Dermis blood vessel endothelial cell (primary cell): ENCODE measurements around the gene XXYLT1. TPM values are rescaled to one million over a fixed set of nuclear protein-coding genes. Genes with fewer than 3 reads are reported as not detected.

Experiments
- DNase-seq: peaks from one replicate; pipeline ENCODE4 v3.0.0; 2010
- total RNA-seq: library from RNA; depleted of rRNA; stranded (reverse); fragments of >200 nt; gene quantifications from 2 replicates; pipeline ENCODE4 v1.2.3, GENCODE V29; 2014

Gene XXYLT1
- total RNA-seq, 1 donor from 2014 or later: 35.7 TPM

DNA sequence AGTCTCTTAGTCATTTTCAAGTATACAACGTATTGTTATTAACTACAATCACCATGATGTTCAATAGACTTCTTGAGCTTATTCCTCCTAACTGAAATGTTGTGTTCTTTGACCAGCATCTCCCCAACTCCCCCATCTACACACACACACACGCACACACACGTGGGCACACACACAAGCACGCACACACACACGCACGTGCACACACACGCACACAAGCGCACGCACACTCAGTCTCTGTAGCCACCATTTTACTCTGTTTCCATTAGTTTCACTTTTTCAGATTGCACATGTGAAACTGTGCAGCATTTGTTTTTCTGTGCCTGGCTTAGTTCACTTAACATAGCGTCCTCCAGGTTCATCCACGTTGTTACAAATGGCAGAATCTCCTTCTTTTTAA lies 247.0 kb downstream of the XXYLT1 start:
- no peak for DNase-seq

DNA sequence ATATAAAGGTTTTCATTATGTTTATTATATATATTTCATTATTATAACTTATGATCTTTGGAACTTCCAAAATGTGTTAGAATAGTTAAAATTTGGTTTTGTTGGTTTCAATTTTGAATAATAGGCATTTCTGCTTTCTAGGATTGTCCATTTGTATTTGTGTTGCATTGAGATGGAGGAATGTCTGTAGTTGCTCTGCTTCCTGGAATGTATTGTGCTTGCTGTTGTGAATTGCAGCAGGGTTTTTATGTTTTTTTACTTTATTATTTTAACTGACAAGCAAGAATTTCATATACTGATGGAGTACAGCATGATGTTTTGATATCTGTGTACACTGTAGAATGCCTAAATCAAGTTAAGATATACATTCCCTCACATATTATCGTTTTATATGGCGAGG lies 247.4 kb downstream of the XXYLT1 start:
- DNase-seq: no peak

DNA sequence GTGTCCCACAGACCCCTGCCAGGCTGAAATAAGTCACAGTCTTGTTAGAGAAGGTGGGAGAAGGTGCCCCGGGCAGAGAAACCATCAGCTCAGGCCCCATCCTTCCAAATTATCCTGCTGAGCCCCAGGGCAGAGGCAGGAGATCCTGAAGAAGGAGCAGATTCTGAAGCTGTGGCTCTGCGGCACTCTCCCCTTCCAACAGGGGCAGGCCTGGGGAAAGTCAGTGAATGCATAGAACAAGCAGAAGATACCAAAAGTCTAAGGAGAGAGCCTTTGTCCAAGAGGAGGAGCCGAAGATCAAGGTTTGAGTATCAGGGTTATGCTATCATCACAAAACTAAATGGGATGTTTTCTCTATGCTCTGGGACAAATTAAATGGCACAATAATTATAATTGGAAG lies 249.3 kb downstream of the XXYLT1 start:
- peak; percentile 26 for DNase-seq

DNA sequence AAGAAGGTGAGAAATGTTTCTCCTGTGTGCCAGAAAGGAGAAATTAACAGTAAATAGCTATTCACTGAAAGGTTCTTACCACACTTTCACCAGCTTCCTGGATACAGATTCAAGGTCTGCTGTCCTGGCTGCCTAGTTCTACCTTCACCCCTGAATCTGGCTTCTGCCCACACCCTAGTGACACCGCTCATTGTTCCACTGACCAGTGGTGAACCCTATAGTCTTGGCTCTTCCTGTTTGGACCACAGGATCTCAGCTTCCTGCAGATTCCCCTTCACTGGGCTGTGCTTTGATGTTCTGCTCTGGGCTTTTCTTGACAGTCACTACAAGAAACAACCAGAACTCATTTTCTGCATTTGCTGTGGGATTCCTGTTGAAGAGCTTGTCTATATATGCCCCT lies 250.0 kb downstream of the XXYLT1 start:
- DNase-seq: peak; percentile 80

DNA sequence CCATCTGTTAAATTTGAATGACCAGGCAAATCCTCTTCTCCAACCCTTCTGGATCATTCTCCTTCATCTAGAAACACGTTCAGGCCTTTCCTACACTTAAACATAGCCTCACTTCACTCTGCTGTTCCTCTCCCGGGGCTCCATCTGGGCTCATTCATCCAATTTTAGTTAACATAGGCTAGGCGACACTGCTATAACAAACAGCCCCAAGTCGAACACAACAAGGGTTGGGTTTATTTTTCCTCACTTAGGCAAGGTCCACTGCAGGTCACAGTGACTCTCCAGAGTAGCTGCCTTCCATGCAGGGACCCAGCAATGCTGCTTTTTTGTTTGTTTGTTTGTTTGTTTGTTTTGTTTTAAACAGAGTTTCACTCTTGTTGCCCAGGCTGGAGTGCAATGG lies 250.8 kb downstream of the XXYLT1 start:
- no peak for DNase-seq

GRCh38 chr3:195019335-195019734 lies 251.6 kb downstream of the XXYLT1 start:
- no peak for DNase-seq

Other genes with a start within 250 kb of the XXYLT1 start
- gene ACAP2, start 171.9 kb upstream of the XXYLT1 start, total RNA-seq: 63.3 and 66.9 TPM in 2 replicates